Fibroblast of lung (primary cell): ENCODE data around the gene CHST15. TPM values are rescaled to one million over a fixed set of nuclear protein-coding genes. Genes with fewer than 3 reads are reported as not detected.

Experiments used
- DNase-seq, 2 donors: peaks; one replicate each; pipeline versions ENCODE4 v3.0.0 to v3.0.0-alpha.2; 2010; ENCODE audit warnings: low read depth in 2 of 2
- H2AFZ ChIP-seq: 2 replicates; pipeline ENCODE4 v1.5.1; 2012; ENCODE audit warnings: low read length, control low read depth, inconsistent platforms
- H3K27ac ChIP-seq: 2 replicates; pipeline ENCODE4 v1.5.1; 2011; ENCODE audit warnings: low read length, control low read depth; ENCODE audit not compliant: insufficient read depth
- H3K27me3 ChIP-seq: 2 replicates; pipeline ENCODE4 v1.5.1; 2011; ENCODE audit warnings: mild to moderate bottlenecking, low read length; ENCODE audit not compliant: control insufficient read depth, insufficient read depth
- H3K36me3 ChIP-seq: 2 replicates; pipeline ENCODE4 v1.5.1; 2011; ENCODE audit warnings: low read length; ENCODE audit not compliant: control insufficient read depth, insufficient read depth
- H3K4me1 ChIP-seq: 2 replicates; pipeline ENCODE4 v1.5.1; 2011; ENCODE audit warnings: low read length; ENCODE audit not compliant: control insufficient read depth, insufficient read depth; ENCODE audit errors: extremely low read depth
- H3K4me2 ChIP-seq: 2 replicates; pipeline ENCODE4 v1.5.1; 2011; ENCODE audit warnings: low read length, control low read depth; ENCODE audit not compliant: insufficient read depth; ENCODE audit errors: extremely low read depth
- H3K4me3 ChIP-seq, 4 experiments: fragments of 200-600 bp in 1 of 4; sonication (generic) in 1 of 4; replicated peaks in 1 of 4; 2 replicates each; pipeline ENCODE4 v1.5.1; 2011 to 2016; ENCODE audit warnings: low read length in 4 of 4, low read depth in 3 of 4, mild to moderate bottlenecking in 3 of 4, control low read depth in 2 of 4, inconsistent platforms in 1 of 4, mixed read lengths in 1 of 4; ENCODE audit not compliant: insufficient read depth in 1 of 4; ENCODE audit errors: control extremely low read depth in 1 of 4
- H3K79me2 ChIP-seq: 2 replicates; pipeline ENCODE4 v1.5.1; 2012; ENCODE audit warnings: mild to moderate bottlenecking, low read length, inconsistent platforms; ENCODE audit not compliant: control insufficient read depth, insufficient read depth
- H3K9ac ChIP-seq: 2 replicates; pipeline ENCODE4 v1.5.1; 2011; ENCODE audit warnings: mild to moderate bottlenecking, low read length, control low read depth; ENCODE audit not compliant: insufficient read depth
- H3K9me3 ChIP-seq: 2 replicates; pipeline ENCODE4 v1.5.1; 2012; ENCODE audit warnings: low read depth, low read length; ENCODE audit not compliant: control insufficient read depth, insufficient read depth
- H4K20me1 ChIP-seq: 2 replicates; pipeline ENCODE4 v1.5.1; 2011; ENCODE audit warnings: low read length; ENCODE audit not compliant: control insufficient read depth, insufficient read depth; ENCODE audit errors: extremely low read depth
- EZH2 ChIP-seq: IDR thresholded peaks from 2 replicates; pipeline ENCODE4 v1.5.1; 2012; ENCODE audit warnings: low read length, control low read depth, mild to moderate bottlenecking; ENCODE audit errors: missing control alignments
- polyA plus RNA-seq, 2 donors: library from polyadenylated mRNA; depleted of rRNA in 1 of 2; stranded (reverse) in 1 of 2; unstranded in 1 of 2; fragments of >200 nt; gene quantifications; 2 replicates each; pipeline ENCODE4 v1.2.1, GENCODE V29; 2011 to 2012; ENCODE audit warnings: missing spikeins in 1 of 2
- total RNA-seq: library from RNA; depleted of rRNA; stranded (reverse); fragments of >200 nt; gene quantifications from 2 replicates; pipeline ENCODE4 v1.2.1, GENCODE V29; 2014
- TF ChIP-seq, protein P1 (sequence below), 2 donors: IDR thresholded peaks in 1 of 2; conservative IDR thresholded peaks in 1 of 2; 1 replicate in 1 of 2; 2 replicates in 1 of 2; pipeline ENCODE4 v1.5.1; 2011 to 2012; ENCODE audit warnings: low read length in 2 of 2, control low read depth in 1 of 2, inconsistent platforms in 1 of 2, low read depth in 1 of 2, mild to moderate bottlenecking in 1 of 2

The CHST15 gene
- total and polyA plus RNA-seq, 2 donors (not counting 1 experiment from before 2014, with no cell fraction given), result 5.0 to 7.9 TPM

DNA sequence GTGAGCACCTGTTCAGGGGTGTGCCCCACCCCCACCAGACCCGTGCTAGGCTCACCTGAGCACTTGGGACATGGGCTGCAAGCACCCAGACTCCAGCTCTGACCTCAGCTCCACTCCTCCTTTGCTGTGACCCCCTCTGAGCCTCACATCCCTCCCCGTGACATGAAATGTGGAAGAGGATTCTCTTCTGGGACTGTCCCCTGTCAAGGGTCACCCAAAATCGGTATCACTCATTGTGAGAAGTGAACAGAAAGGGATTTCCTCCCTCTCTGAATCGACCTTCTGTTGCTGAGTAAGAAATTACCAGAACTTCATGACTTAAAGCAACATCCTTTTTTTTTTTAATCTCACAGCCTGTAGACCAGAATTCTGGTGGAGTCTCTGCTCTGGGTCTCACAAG lies 6.2 kb upstream of the CHST15 start:
- no peak for TF ChIP-seq EZH2
- TF ChIP-seq, protein P1, sequence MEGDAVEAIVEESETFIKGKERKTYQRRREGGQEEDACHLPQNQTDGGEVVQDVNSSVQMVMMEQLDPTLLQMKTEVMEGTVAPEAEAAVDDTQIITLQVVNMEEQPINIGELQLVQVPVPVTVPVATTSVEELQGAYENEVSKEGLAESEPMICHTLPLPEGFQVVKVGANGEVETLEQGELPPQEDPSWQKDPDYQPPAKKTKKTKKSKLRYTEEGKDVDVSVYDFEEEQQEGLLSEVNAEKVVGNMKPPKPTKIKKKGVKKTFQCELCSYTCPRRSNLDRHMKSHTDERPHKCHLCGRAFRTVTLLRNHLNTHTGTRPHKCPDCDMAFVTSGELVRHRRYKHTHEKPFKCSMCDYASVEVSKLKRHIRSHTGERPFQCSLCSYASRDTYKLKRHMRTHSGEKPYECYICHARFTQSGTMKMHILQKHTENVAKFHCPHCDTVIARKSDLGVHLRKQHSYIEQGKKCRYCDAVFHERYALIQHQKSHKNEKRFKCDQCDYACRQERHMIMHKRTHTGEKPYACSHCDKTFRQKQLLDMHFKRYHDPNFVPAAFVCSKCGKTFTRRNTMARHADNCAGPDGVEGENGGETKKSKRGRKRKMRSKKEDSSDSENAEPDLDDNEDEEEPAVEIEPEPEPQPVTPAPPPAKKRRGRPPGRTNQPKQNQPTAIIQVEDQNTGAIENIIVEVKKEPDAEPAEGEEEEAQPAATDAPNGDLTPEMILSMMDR (conservative IDR thresholded peaks at IDR 0.05 in 1 of 2, IDR thresholded peaks at IDR 0.05 in 1 of 2; ENCODE audit: low read depth in 1 of 2, low read length in 2 of 2), result no peak
- no peaks in the 10 kb centered on the region for H3K36me3 ChIP-seq
- H3K9ac ChIP-seq, result no peak overlapping the region
- H2AFZ ChIP-seq, result no peak overlapping the region
- no peaks in the 10 kb centered on the region for H4K20me1 ChIP-seq
- peaks cover 2% of the 10 kb centered on the region for H3K27me3 ChIP-seq
- H3K4me2 ChIP-seq, result no peak overlapping the region
- H3K4me3 ChIP-seq, result no peak overlapping the region
- H3K79me2 ChIP-seq, result no peaks in the 10 kb centered on the region
- no peak for DNase-seq
- H3K27ac ChIP-seq, result no peak overlapping the region
- H3K9me3 ChIP-seq, result no peaks in the 10 kb centered on the region
- no peaks in the 10 kb centered on the region for H3K4me1 ChIP-seq

DNA sequence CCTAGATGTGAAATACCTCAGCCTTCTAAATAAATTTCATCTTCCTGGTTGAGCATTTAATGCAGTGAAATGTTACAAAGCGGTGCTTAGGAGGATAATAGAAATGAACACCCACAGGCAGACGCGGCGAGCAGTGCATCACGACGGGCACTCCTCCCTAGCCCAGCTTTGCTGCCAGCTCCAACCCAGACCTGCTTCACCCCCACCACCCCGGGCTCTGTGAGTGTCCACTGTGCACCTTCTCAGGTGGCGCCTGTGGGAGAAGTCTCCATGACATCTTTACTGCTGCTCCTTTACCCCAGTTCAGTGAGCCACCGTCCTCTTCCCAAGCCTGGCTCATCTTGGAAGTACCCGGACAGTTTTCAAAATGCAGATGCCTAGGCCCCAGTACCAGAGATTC lies 5.2 kb upstream of the CHST15 start:
- Histone ChIP-seq H3K79me2 (no peaks in the 10 kb centered on the region), H3K36me3 (no peaks in the 10 kb centered on the region), H3K4me2 (no peak overlapping the region), H3K9me3 (no peaks in the 10 kb centered on the region), H3K27ac (no peak overlapping the region), H3K4me1 (no peaks in the 10 kb centered on the region), H4K20me1 (no peaks in the 10 kb centered on the region), H3K9ac (no peak overlapping the region), H3K4me3 (no peak overlapping the region), H3K27me3 (peaks cover 2% of the 10 kb centered on the region), H2AFZ (no peak overlapping the region)
- TF ChIP-seq, protein P1 (conservative IDR thresholded peaks at IDR 0.05 in 1 of 2, IDR thresholded peaks at IDR 0.05 in 1 of 2; ENCODE audit: low read depth in 1 of 2, low read length in 2 of 2), result no peak
- TF ChIP-seq EZH2, result no peak
- no peak for DNase-seq

DNA sequence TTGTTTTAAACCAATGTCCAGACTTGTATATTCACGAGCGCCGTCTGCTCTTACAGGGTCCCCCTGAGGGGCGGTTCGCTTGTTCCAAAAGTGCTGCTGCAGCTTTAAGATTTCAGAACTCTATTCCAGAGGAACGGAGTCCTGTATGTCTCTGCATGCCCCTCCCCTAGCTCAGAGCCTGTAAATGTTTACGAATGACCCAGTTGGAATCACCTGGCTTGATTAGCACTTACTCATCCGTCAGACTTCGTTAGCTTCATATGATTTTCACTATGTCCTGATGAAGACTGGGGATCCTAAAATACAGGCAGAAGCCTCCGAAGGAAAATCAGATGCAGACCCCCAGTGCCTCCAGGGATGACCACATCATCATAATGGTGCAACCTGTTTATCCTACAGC lies 4.5 kb upstream of the CHST15 start:
- H3K36me3 ChIP-seq, result no peaks in the 10 kb centered on the region
- H3K27ac ChIP-seq, result no peak overlapping the region
- no peaks in the 10 kb centered on the region for H3K9me3 ChIP-seq
- no peak for TF ChIP-seq EZH2
- TF ChIP-seq, protein P1 (conservative IDR thresholded peaks at IDR 0.05 in 1 of 2, IDR thresholded peaks at IDR 0.05 in 1 of 2; ENCODE audit: low read depth in 1 of 2, low read length in 2 of 2), result no peak
- H3K27me3 ChIP-seq, result peaks cover 2% of the 10 kb centered on the region
- no peaks in the 10 kb centered on the region for H3K79me2 ChIP-seq
- no peak overlapping the region for H3K9ac ChIP-seq
- no peak overlapping the region for H3K4me3 ChIP-seq
- no peak overlapping the region for H3K4me2 ChIP-seq
- no peaks in the 10 kb centered on the region for H3K4me1 ChIP-seq
- H2AFZ ChIP-seq, result no peak overlapping the region
- no peaks in the 10 kb centered on the region for H4K20me1 ChIP-seq
- DNase-seq, result no peak
